Measurements from ENCODE around the gene XYLT2. TPM values are rescaled to one million over a fixed set of nuclear protein-coding genes. Genes with fewer than 3 reads are reported as not detected.
A peak's percentile ranks its signal among the peaks of the same experiment; 100 is the strongest.
"Not testable (repeated sequence)": the region's sequence is repeated elsewhere in the genome, so short reads cannot be mapped to it uniquely, and the experiment has no call there.

The XYLT2 gene
- total RNA-seq, 2 experiments from 2014 or later: 22.5 to 25.5 TPM

GRCh38 chr17:50332196-50332595, 13.7 kb upstream of the XYLT2 start:
- no peak overlapping the region for H3K4me3 ChIP-seq (ENCODE audit: low read depth, low read length, poor library complexity, severe bottlenecking)
- no peaks in the 10 kb centered on the region for H4K20me1 ChIP-seq (ENCODE audit: insufficient read depth, low read length)
- TF ChIP-seq EZH2phosphoT487 (IDR thresholded peaks at IDR 0.05; ENCODE audit: borderline replicate concordance, low read depth, low read length) (no peak), CTCF (conservative IDR thresholded peaks at IDR 0.05; ENCODE audit: low read length) (no peak)
- intact Hi-C loops (cut with micrococcal nuclease; ENCODE audit: unreplicated experiment): no loop called here
- POLR2A ChIA-PET: interaction anchor here (0.7 kb wide), 1 partner anchor 61 kb away, joined by 3 read pairs; no protein-coding TSS in a partner anchor
- BruUV-seq (replicated peaks): no TSS peak
- H3K27ac ChIP-seq (ENCODE audit: low read depth, low read length, poor library complexity, severe bottlenecking): no peak overlapping the region
- CTCF ChIA-PET (ENCODE audit: unreplicated experiment): interaction anchor here (0.5 kb wide), 1 partner anchor 70 kb away, joined by 6 read pairs; no protein-coding TSS in a partner anchor
- no peaks in the 10 kb centered on the region for H3K79me2 ChIP-seq (ENCODE audit: insufficient read depth, low read depth, low read length)
- no peaks in the 10 kb centered on the region for H3K36me3 ChIP-seq (ENCODE audit: insufficient read depth, low read length)
- no peak for DNase-seq (ENCODE audit: low spot score)
- H3K9me2 ChIP-seq (ENCODE audit: insufficient read depth, low read length): no peaks in the 10 kb centered on the region
- peaks cover 5% of the 10 kb centered on the region for H3K4me1 ChIP-seq (ENCODE audit: insufficient read depth, low read length, poor library complexity, severe bottlenecking)
- H3K4me2 ChIP-seq (ENCODE audit: low read length): no peak overlapping the region
- no peaks in the 10 kb centered on the region for H3K9me3 ChIP-seq (ENCODE audit: low read length)
- no peak overlapping the region for H2AFZ ChIP-seq (ENCODE audit: low read length)

GRCh38 chr17:50333291-50334057, 12.5 kb upstream of the XYLT2 start:
- H3K4me3 ChIP-seq (ENCODE audit: low read depth, low read length, poor library complexity, severe bottlenecking); H3K9me2 ChIP-seq (ENCODE audit: insufficient read depth, low read length); CTCF ChIA-PET (ENCODE audit: unreplicated experiment); H3K9me3 ChIP-seq (ENCODE audit: low read length); H3K4me2 ChIP-seq (ENCODE audit: low read length); H3K79me2 ChIP-seq (ENCODE audit: insufficient read depth, low read depth, low read length); DNase-seq (ENCODE audit: low spot score); H3K36me3 ChIP-seq (ENCODE audit: insufficient read depth, low read length); intact Hi-C loops (cut with micrococcal nuclease; ENCODE audit: unreplicated experiment); BruUV-seq (replicated peaks); H4K20me1 ChIP-seq (ENCODE audit: insufficient read depth, low read length); H3K27ac ChIP-seq (ENCODE audit: low read depth, low read length, poor library complexity, severe bottlenecking); H2AFZ ChIP-seq (ENCODE audit: low read length); POLR2A ChIA-PET; H3K4me1 ChIP-seq (ENCODE audit: insufficient read depth, low read length, poor library complexity, severe bottlenecking): not testable (repeated sequence)
- TF ChIP-seq CTCF (conservative IDR thresholded peaks at IDR 0.05; ENCODE audit: low read length): 0 out of 2 replicates have a peak, but pooled peaks have one; percentile 13

GRCh38 chr17:50337956-50338355, 8.0 kb upstream of the XYLT2 start:
- no peak overlapping the region for H3K4me3 ChIP-seq (ENCODE audit: low read depth, low read length, poor library complexity, severe bottlenecking)
- no peak overlapping the region for H3K4me2 ChIP-seq (ENCODE audit: low read length)
- no peak overlapping the region for H2AFZ ChIP-seq (ENCODE audit: low read length)
- no peaks in the 10 kb centered on the region for H4K20me1 ChIP-seq (ENCODE audit: insufficient read depth, low read length)
- intact Hi-C loops (cut with micrococcal nuclease; ENCODE audit: unreplicated experiment): no loop called here
- ChIA-PET POLR2A (no interaction called here), CTCF (ENCODE audit: unreplicated experiment) (no interaction called here)
- no peaks in the 10 kb centered on the region for H3K4me1 ChIP-seq (ENCODE audit: insufficient read depth, low read length, poor library complexity, severe bottlenecking)
- DNase-seq (ENCODE audit: low spot score): no peak
- no peaks in the 10 kb centered on the region for H3K9me2 ChIP-seq (ENCODE audit: insufficient read depth, low read length)
- no peak overlapping the region for H3K27ac ChIP-seq (ENCODE audit: low read depth, low read length, poor library complexity, severe bottlenecking)
- no peaks in the 10 kb centered on the region for H3K79me2 ChIP-seq (ENCODE audit: insufficient read depth, low read depth, low read length)
- no TSS peak for BruUV-seq (replicated peaks)
- H3K9me3 ChIP-seq (ENCODE audit: low read length): peaks cover 13% of the 10 kb centered on the region; the same call in 1 of the 2 replicates
- no peaks in the 10 kb centered on the region for H3K36me3 ChIP-seq (ENCODE audit: insufficient read depth, low read length)
- TF ChIP-seq CTCF (conservative IDR thresholded peaks at IDR 0.05; ENCODE audit: low read length) (no peak), EZH2phosphoT487 (IDR thresholded peaks at IDR 0.05; ENCODE audit: borderline replicate concordance, low read depth, low read length) (no peak)

All from OCI-LY7 (cell line).